Fibroblast of skin of left biceps (primary cell): Measurements from ENCODE around the gene AKT3.

Source experiments
- DNase-seq, 2 experiments: peaks; one replicate each; pipeline ENCODE4 v3.0.0-alpha.2; 2013; ENCODE audit warnings: low read depth in 2 of 2

AKT3 gene

DNA sequence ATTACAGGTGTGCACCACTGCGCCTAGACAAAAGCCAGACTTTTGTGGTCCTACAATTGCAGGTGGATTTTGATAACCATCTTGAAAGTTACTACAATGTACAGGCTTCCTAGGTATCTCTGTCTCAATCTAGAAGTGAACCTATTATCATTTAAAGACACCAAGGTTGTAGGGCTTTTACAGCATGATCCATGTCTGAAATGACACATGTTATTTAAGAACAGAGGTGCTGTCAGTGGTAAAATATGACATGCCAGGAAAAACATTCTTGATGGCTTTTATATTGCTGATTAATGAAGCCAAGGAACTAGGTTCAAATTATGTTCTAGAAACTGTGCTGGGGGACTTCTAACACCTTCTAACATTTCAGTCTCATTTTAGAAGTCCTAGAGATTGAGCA is 341.1 kb downstream of the AKT3 start:
- no peak for DNase-seq

GRCh38 chr1:243508303-243508713 is 341.7 kb downstream of the AKT3 start:
- no peak for DNase-seq

DNA sequence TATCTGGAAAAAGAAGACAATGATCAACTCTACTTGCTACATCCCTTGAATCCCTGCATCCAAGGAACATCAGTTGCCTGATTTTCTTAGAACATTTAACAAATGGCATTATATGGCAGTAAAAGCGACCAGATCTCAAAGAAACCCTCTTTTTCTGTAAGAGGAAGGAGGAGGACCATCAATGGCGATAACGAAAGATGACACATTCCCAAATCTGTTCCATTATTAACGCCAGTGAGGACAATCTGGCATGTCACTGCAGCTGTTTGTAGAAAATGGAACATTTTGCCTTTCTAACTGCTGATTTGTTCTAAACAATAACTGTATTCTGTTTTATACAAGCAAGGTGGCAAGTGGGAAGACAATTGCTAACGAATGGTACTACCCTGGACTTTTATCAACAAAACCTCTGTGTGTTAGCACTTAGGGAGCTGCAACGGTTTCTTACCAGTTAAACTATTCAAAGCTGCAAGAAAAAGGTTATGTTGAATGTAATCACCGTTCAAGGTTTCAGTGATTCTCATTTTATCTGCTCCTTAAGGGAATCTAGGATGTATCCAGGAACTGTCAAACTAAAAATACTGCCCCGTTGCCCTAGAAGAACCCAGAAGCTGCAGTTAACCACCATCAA is 342.3 kb downstream of the AKT3 start:
- no peak for DNase-seq

- no peak for DNase-seq
Observed at GRCh38 chr1:243507001-243507671, 342.9 kb downstream of the AKT3 start.

DNA sequence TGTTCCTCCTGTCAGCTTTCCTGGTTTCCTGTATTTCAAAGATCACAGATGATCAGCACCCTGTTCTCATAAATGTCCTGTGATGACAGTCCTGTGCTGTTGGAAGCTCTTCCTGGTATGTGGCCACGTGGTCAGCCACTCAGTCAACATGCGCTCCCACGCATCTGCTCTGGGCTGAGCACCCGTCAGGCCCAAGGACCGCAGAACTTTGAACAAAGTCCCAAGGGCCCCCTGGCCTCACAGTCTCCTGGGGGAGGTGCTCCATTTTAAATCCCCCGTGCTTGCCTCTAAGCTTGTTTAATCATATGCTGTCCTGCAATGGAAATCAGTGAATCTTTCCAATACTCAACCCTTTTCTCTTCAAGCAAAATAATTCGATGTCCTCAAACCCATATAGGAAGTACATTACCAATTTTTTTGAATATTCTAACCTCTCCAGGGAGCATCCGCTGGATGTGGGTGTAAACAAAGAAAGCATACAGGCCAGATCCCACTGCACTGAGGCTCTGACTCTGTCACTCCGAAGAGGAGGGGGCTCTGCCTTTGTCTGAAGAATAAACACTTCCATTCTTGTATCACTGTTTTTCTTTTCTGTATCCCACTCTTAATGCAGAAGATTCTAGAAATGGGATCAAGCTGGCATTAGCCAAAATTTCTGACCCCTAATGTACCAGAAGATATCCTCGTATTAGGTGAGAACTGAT is 343.9 kb downstream of the AKT3 start:
- no peak for DNase-seq

GRCh38 chr1:243503155-243503554 is 346.9 kb downstream of the AKT3 start:
- no peak for DNase-seq

DNA sequence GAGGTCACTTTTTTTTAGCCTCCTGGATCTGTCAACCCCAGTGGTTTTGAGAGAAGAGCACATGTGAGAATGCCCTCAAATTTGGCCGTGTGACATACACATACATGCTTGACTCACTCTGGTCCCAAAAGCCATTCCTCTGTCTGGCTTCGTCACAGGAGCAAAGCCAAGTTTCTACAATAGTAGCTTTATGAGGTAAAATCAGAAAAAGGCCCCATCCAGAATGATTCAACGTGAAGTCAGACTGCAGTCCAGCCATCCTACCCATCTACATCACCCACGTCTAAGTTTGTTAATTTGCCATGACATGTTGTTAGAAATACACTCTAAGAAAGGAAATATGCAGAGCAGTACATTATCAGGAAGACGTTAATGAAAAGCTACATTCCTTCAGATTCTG is 349.0 kb downstream of the AKT3 start:
- DNase-seq: no peak

DNA sequence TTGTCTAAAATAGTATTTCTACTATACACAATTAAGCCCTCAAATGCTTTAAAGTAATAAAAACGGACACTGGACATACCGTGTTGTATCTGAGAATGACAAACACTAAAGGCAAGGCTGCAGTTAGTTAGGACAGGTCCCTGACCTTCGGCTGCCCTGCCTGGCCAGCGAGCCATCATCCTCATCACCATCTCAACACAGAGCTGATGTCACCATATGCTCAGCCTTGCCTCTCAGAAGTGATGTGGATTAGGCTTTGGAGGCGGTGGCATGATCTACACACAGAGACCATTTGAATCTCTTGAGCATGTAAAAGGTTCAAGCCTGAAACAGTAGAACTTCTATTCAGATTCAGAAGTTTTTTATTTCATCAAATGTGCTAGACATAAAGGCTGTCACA is 349.5 kb downstream of the AKT3 start:
- no peak for DNase-seq

DNA sequence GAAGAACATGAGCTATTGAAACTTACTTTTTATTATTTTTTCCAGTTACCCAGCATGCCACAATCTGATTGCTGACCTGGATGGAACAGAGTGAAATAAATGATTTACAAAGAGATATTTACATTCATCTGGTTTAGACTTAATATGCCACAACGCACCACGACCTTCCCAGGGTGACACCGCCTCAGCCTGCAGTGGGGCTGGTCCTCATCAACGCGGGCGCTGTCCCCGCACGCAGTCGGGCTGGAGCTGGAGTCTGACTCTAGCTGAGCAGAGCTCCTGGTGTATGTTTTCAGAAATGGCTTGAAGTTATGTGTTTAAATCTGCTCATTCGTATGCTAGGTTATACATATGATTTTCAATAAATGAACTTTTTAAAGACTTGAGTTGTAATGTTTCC is 350.3 kb downstream of the AKT3 start:
- no peak for DNase-seq

- DNase-seq: no peak
Observed at GRCh38 chr1:243499248-243499647, 350.8 kb downstream of the AKT3 start.

DNA sequence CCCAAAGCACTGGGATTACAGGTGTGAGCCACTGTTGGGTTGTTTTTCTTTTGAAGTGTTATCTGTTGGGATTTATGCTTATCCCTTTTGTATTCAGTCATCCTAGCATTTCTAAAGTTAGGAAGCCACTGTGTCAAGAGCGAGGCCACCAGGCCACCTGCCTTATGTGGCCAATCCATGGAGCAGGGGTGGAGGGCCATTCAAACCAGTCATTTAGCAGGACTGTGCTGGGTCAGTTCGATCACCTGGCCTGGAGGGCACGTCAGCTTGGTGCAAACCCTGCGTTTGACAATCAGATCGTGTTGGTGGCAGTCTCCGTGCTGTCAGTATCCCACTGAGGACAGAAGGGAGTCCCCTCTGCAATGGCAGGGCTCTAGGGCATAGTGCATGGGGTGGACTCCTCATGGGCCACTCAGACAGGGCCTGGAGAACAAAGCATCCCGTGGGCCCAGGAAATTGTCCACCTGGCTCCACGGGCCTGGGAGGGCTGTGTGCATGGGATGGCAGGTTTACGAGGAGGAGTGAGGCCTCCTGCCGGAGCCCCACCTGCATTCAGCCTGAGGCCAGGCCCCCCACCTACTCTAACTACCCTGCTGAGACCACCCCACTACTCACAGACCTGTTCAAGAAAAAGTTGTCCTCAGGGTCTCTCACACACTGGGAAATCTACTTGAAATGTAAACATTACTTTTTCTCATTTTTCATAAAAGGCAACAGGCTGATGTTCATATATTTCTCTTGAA is 351.9 kb downstream of the AKT3 start:
- DNase-seq: no peak

DNA sequence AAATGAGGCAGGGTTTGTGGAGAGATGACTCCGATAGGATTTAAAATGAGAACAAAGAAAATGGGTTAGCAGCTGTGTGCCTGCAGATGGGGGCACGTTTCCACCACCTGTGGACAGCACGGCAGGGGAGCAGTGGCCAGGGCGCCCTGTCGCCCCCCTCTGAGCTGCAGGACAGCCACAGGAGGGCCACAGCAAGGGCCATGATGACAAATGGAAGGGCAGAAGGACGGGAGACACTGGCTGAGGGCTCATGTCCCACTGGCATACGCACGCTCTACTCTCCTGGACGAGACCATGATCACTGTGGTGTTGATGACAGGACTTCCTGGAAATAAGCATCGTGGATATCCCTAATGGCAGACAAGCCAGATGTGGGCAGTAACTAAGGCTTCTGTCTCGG is 353.2 kb downstream of the AKT3 start:
- DNase-seq: no peak

DNA sequence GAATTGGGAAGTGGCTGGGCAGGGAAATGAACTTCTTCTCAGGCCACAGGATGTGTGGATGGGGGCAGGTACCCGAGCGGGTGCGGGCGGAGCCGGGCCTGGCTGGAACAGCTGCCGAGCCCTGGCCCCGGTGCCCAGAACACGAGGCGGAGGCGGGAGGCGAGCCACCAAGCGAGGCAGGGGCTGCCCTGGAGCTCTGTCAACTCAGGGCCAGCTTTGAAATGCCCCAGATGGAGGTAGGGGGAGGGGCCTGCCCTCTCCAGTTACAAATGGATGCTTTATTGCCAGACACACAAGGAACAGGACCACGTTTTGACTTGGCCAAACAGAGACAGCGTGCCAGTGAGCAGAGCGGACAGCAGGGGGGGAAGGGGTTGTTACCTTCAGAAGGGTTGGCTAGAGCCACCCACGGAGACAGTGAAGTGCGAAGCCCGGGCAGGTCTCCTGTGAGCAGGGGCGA is 353.8 kb downstream of the AKT3 start:
- DNase-seq: no peak

DNA sequence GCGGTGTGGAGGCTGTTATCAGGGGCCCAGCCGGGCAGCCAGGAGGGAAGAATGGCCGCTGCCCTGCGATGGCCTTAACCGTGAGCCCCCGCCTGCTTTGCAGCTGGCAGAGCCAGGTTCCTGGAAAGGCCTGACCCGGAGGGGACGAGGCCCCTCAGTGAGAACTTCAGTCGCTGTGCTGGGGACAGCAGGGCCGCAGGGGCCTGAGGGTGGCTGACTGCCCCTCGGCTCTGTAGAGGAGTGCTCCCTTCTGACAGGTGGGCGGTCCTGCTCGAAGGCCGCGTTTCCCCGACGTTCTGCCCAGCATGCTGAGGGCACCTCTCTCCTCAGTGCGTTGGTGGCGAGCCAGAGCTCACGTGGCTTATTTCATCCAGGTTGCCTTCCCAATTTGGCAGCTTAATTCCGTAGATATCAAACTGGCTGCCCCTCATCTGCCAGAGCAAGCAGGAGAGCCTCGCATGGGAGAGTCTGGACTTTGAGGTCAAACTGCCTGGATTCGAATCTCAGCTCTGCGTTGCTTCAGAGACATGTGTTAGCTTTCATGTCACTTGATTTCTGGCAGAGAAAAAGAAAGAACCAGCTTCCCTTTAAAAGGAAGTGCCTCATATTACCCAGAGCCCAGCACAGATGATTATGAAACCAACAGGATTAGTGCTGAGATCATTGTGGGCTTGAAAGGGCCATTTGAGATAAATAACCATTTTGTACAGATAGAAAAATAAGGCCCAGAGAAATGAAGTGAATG is 354.4 kb downstream of the AKT3 start:
- no peak for DNase-seq

- no peak for DNase-seq
Observed at GRCh38 chr1:243494741-243495431, 355.2 kb downstream of the AKT3 start.

GRCh38 chr1:243493156-243494129 is 356.6 kb downstream of the AKT3 start:
- no peak for DNase-seq

DNA sequence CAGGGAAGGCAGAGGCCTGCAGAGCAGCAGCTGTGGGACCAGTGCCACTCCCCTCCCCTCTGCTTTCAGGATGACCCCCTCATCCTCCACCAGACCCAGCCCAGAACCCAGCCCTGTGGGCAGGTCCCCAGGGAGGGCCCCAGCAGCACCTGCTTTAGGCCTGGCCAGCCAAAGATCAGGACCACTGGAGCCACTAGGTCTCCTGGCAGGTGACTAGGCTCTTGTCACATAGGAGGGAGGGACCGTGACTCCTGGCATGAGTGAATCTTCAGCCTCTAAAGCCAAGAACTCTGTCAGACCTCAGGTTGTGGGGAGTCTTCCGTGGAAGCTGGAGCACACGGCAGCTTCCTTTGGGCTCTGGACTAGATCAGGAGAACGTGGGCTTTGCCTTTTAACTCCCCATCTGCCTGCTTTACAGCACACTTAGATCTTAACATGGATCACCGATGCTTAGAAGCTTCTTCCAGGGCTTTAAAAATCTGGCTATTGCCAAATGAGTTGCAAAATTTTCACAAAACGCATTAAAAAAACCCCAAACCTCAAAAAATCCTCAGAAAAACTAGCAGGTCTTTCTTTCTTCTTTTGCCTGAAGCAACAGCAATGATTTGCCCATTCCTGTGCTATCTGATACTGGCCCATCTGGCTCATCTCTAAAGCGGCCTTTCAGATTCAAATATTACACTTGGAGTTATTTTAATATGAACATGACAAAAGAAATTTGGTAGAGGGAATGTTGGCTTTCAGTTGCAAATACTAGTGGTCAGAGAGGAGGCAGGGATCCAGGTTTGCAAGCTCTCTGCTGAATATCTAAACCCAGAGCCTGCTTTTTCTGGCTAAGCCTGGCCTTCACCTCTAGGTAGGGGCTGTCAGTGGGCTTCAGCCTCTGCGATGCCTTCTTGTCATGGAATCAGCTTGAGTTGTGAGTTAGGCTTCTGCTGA is 359.0 kb downstream of the AKT3 start:
- DNase-seq: peak; percentile 43 to 56

DNA sequence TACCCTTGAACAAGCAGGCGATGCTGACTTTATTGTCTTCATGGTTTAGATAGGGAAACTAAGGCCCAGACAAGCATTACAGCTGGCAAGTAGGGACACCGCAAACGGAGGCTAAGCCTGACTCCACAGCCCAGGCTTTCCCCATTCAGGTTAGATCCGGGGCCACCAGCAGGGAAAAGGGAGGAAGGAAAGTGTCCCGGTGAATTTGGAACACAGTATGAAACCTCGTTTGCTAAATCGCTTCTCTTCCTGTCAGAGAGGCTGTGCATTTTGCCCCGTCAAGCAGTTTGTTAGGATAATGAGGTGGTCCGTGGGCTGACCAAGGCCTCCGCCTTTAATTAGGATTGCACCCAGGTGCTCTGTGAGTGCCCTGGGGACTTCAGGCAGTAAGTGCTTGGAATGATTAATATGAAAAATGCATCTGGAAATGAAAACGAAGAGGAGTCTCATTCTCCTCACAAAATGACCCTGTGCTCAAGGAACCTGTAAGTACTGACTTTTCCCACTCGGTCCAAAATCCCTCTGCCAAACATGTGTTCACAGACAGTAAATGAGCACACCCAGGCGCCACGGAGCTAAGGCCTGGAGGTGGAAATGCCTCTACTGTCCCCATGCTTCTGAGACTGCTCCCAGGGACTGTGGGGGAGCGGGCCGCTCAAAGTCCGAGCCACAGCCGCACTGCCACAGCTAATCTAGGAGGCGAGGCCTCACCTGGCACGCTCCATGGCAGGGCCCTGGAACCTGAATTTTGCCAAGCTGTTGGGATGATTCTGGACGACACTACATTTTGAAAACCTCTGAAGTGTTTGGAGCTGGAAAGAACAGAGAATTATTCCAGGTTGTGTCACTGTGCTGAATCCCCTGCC is 360.1 kb downstream of the AKT3 start:
- no peak for DNase-seq
